ENCODE measurements around the gene TARS1. TPM values are rescaled to one million over a fixed set of nuclear protein-coding genes. Genes with fewer than 3 reads are reported as not detected.

TARS1 gene
- total and polyA plus RNA-seq, 10 of the 15 experiments (the other 5 are each of a cell fraction or from before 2014, with no cell fraction given) = 163 to 350 (median 228) TPM

DNA sequence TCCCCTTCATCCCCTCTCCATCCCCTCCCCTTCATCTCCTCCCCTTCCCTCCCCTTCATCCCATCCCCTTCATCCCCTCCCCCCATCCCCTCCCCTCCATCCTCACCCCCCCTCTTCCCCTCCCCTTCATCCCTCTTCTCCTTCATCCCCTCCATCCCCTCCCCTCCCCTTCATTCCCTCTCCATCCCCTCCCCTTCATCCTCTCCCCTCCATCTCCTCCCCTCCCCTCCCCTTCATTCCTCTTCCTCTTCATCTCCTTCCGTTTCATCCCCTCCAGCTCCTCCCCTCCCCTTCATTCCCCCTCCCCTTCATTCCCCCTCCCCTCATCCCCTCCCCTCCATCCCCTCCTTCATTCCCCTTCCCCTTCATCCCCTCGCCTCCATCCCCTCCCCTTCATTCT lies 40.1 kb downstream of the TARS1 start (continued):
- TF ChIP-seq, protein P1, sequence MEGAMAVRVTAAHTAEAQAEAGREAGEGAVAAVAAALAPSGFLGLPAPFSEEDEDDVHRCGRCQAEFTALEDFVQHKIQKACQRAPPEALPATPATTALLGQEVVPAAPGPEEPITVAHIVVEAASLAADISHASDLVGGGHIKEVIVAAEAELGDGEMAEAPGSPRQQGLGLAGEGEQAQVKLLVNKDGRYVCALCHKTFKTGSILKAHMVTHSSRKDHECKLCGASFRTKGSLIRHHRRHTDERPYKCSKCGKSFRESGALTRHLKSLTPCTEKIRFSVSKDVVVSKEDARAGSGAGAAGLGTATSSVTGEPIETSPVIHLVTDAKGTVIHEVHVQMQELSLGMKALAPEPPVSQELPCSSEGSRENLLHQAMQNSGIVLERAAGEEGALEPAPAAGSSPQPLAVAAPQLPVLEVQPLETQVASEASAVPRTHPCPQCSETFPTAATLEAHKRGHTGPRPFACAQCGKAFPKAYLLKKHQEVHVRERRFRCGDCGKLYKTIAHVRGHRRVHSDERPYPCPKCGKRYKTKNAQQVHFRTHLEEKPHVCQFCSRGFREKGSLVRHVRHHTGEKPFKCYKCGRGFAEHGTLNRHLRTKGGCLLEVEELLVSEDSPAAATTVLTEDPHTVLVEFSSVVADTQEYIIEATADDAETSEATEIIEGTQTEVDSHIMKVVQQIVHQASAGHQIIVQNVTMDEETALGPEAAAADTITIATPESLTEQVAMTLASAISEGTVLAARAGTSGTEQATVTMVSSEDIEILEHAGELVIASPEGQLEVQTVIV (IDR thresholded peaks at IDR 0.05; ENCODE audit: borderline replicate concordance, partially characterized antibody) = no peak
- no peak for TF ChIP-seq RAD21 (IDR thresholded peaks at IDR 0.05; ENCODE audit: insufficient read depth, low read depth, low read length)

DNA sequence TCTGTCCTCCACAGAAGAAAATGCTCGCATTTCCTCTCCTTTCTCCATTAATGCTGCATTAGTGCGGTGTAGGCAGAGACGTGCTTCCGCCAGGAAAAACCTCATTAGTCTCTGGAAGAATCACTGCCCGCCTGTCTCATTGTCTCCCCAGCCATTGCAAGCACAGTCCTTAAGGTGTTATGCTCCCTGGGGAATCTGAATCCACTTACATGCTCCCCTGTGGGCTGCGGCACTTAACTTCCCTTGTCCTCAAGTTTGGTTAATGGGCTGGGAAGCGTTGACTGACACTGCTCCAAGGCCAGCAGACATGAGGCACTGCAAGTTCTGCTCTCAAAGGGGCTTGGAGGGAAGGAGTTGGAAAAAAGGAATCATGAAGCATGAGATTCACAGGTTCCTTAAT lies 41.6 kb downstream of the TARS1 start:
- intact Hi-C loops (cut with micrococcal nuclease; ENCODE audit: unreplicated experiment) (no loop called here), in situ Hi-C loops (cut with MboI) (no loop called here)
- Histone ChIP-seq H4K20me1 (ENCODE audit: control insufficient read depth, insufficient read depth) (no peaks in the 10 kb centered on the region), H3K79me2 (ENCODE audit: control insufficient read depth, insufficient read depth, low read length) (no peaks in the 10 kb centered on the region), H3K4me3 (no peak overlapping the region), H3K9ac (ENCODE audit: control insufficient read depth, insufficient read depth, low read length) (no peak overlapping the region), H3K27ac (ENCODE audit: control insufficient read depth, insufficient read depth) (no peak overlapping the region), H2AFZ (ENCODE audit: control insufficient read depth, low read depth, low read length) (no peak overlapping the region), H3K9me3 (replicated peaks; ENCODE audit: control insufficient read depth, insufficient read depth, low read length) (no peaks in the 10 kb centered on the region), H3K36me3 (ENCODE audit: control insufficient read depth in 2 of 2, insufficient read depth in 2 of 2, low read length in 1 of 2) (peaks cover 0 to 2% of the 10 kb centered on the region in 2 experiments; a peak in 2 of 4 replicates), H3K4me1 (ENCODE audit: control insufficient read depth, insufficient read depth, low read length) (no peaks in the 10 kb centered on the region), H3K27me3 (replicated peaks in 1 of 2; ENCODE audit: control insufficient read depth in 2 of 2, insufficient read depth in 2 of 2, low read length in 1 of 2) (no peaks in the 10 kb centered on the region), H3K4me2 (ENCODE audit: control insufficient read depth, insufficient read depth) (no peak overlapping the region)
- no peak for TF ChIP-seq YY1 (IDR thresholded peaks at IDR 0.05; ENCODE audit: low read depth, low read length)
- ChIA-PET RAD21 (ENCODE audit: unreplicated experiment) (no interaction called here), POLR2A (no interaction called here), CTCF (no interaction called here), SMC1A (ENCODE audit: uncharacterized antibody, unreplicated experiment) (no interaction called here)
- DNase-seq (ENCODE audit: low read depth, low spot score) (no peak), FAIRE-seq (no peak), ATAC-seq (no peak)
- 89% methylated on average over 7 of the region's 7 CpGs for WGBS (ENCODE audit: insufficient coverage, insufficient replicate concordance, low lambda C conversion rate, missing lambda C conversion rate)
- no TSS peak for BruUV-seq (replicated peaks)

DNA sequence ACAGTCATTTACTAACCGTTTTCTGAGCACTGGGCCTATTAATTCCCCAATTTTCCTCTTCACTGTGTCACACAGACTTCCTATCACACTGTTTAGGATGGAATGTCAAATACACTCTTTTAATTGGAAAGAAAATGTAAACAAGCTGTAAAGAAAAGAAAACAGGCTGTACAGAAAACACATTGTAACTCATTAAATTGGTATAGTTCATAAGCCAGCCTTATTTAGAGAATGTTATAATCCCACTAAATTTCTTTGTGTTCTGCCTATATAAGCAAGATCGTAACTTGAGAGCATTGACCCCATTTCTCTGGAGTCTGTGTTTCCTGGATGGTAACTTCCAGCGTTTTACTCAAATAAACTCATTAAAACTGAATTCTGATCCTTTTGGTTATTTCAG lies 46.5 kb downstream of the TARS1 start:
- BruUV-seq (replicated peaks) = no TSS peak
- FAIRE-seq (no peak), ATAC-seq (no peak), DNase-seq (ENCODE audit: low read depth, low spot score) (no peak)
- H3K4me3 ChIP-seq = no peak overlapping the region
- SMC1A ChIA-PET (ENCODE audit: uncharacterized antibody, unreplicated experiment) = interaction anchor here (2.0 kb wide), 1 partner anchor 483 kb away, joined by 5 read pairs; no protein-coding TSS in a partner anchor
- H3K27ac ChIP-seq (ENCODE audit: control insufficient read depth, insufficient read depth) = no peak overlapping the region
- no peaks in the 10 kb centered on the region for H3K27me3 ChIP-seq (replicated peaks in 1 of 2; ENCODE audit: control insufficient read depth in 2 of 2, insufficient read depth in 2 of 2, low read length in 1 of 2)
- no peak overlapping the region for H3K9ac ChIP-seq (ENCODE audit: control insufficient read depth, insufficient read depth, low read length)
- intact Hi-C loops (cut with micrococcal nuclease; ENCODE audit: unreplicated experiment) = no loop called here
- POLR2A ChIA-PET = no interaction called here
- H3K36me3 ChIP-seq (ENCODE audit: control insufficient read depth in 2 of 2, insufficient read depth in 2 of 2, low read length in 1 of 2) = no peaks in the 10 kb centered on the region
- H3K9me3 ChIP-seq (replicated peaks; ENCODE audit: control insufficient read depth, insufficient read depth, low read length) = no peaks in the 10 kb centered on the region
- RAD21 ChIA-PET (ENCODE audit: unreplicated experiment) = no interaction called here
- no peak overlapping the region for H2AFZ ChIP-seq (ENCODE audit: control insufficient read depth, low read depth, low read length)
- no peaks in the 10 kb centered on the region for H3K4me1 ChIP-seq (ENCODE audit: control insufficient read depth, insufficient read depth, low read length)
- H3K79me2 ChIP-seq (ENCODE audit: control insufficient read depth, insufficient read depth, low read length) = no peaks in the 10 kb centered on the region
- H3K4me2 ChIP-seq (ENCODE audit: control insufficient read depth, insufficient read depth) = no peak overlapping the region
- in situ Hi-C loops (cut with MboI) = no loop called here
- H4K20me1 ChIP-seq (ENCODE audit: control insufficient read depth, insufficient read depth) = no peaks in the 10 kb centered on the region
- CTCF ChIA-PET = no interaction called here
- WGBS (ENCODE audit: insufficient coverage, insufficient replicate concordance, low lambda C conversion rate, missing lambda C conversion rate) = 79% methylated on average over 3 of the region's 3 CpGs
- no peak for TF ChIP-seq HDAC6 (IDR thresholded peaks at IDR 0.05; ENCODE audit: unreplicated experiment)
- TF ChIP-seq SMARCA5 (IDR thresholded peaks at IDR 0.05) = no peak
- TF ChIP-seq HCFC1 (IDR thresholded peaks at IDR 0.05; ENCODE audit: low read length) = no peak
- no peak for TF ChIP-seq CBFB (IDR thresholded peaks at IDR 0.05; ENCODE audit: low read depth)
- TF ChIP-seq, protein P2, sequence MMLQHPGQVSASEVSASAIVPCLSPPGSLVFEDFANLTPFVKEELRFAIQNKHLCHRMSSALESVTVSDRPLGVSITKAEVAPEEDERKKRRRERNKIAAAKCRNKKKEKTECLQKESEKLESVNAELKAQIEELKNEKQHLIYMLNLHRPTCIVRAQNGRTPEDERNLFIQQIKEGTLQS (IDR thresholded peaks at IDR 0.05; ENCODE audit: borderline replicate concordance, extremely low read depth, low read depth, low read length) = no peak
- TF ChIP-seq, protein P3, sequence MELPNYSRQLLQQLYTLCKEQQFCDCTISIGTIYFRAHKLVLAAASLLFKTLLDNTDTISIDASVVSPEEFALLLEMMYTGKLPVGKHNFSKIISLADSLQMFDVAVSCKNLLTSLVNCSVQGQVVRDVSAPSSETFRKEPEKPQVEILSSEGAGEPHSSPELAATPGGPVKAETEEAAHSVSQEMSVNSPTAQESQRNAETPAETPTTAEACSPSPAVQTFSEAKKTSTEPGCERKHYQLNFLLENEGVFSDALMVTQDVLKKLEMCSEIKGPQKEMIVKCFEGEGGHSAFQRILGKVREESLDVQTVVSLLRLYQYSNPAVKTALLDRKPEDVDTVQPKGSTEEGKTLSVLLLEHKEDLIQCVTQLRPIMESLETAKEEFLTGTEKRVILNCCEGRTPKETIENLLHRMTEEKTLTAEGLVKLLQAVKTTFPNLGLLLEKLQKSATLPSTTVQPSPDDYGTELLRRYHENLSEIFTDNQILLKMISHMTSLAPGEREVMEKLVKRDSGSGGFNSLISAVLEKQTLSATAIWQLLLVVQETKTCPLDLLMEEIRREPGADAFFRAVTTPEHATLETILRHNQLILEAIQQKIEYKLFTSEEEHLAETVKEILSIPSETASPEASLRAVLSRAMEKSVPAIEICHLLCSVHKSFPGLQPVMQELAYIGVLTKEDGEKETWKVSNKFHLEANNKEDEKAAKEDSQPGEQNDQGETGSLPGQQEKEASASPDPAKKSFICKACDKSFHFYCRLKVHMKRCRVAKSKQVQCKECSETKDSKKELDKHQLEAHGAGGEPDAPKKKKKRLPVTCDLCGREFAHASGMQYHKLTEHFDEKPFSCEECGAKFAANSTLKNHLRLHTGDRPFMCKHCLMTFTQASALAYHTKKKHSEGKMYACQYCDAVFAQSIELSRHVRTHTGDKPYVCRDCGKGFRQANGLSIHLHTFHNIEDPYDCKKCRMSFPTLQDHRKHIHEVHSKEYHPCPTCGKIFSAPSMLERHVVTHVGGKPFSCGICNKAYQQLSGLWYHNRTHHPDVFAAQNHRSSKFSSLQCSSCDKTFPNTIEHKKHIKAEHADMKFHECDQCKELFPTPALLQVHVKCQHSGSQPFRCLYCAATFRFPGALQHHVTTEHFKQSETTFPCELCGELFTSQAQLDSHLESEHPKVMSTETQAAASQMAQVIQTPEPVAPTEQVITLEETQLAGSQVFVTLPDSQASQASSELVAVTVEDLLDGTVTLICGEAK (IDR thresholded peaks at IDR 0.05; ENCODE audit: borderline replicate concordance) = no peak
- TF ChIP-seq POLR2A (IDR thresholded peaks at IDR 0.05; ENCODE audit: low read depth, low read length) = no peak
